ENCODE results near the gene TRMT10C. TPM values are rescaled to one million over a fixed set of nuclear protein-coding genes. Genes with fewer than 3 reads are reported as not detected.
A peak's percentile ranks its signal among the peaks of the same experiment; 100 is the strongest.

TRMT10C gene
- total and polyA plus RNA-seq, 9 of the 15 experiments (the other 6 are each of a cell fraction or from before 2014, with no cell fraction given): 48.6 to 106 (median 63.9) TPM

DNA sequence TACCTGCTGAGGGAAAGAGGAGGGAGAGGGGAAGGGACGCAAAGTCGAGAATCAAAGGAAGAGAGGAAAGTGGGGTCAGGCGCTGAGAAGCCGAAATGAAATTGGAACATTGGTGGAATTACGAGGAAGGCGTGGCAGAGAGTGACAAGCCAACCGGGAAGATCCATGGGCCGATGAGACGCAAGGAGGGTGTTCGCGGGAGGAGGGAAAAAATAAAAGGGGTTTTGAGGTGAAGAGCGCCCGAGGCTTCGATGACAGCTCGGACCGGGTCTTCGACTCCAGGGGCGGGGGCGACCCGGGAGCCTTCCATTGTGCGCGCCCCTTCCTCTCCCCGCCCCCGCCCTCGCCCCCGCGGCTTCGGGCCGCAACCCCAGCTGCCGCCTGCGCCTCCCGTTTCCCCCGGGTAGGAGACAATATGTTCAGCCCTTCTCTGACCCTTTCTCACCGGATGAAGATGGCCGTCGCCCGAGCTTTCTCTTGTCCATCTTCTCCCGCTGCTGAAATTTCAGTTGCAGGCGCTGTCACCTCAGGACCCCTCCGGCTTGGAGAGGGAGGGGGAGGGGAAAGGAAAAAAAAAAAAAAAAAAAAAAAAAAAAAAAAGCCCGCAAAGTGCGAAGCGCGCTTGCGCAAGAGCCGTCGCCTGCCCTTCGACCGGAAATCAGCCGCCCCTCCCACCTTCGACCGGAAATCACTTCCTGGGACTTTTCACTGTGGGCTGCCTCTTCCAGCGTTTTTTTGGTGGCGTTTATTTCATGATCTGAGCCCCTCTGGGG, 48.8 kb upstream of the TRMT10C start, which contains the start of gene SENP7:
Gene SENP7 (minus strand): TSS at position 567 of the 773 bp plus-strand sequence. CDS start 82 bp downstream, at position 485.
- WGBS (ENCODE audit: insufficient coverage, low coverage, missing lambda C conversion rate): 0% methylated on average over 27 of the region's 54 CpGs
- DNase-seq (ENCODE audit: extremely low read depth in 1 of 4, low spot score in 3 of 4) (peak; percentile 84 to 89 (median 88)), ATAC-seq (peak; percentile 71), FAIRE-seq (peak; percentile 81)
- BruUV-seq (replicated peaks): TSS peak; percentile 49
- Histone ChIP-seq H3K27me3 (ENCODE audit: control insufficient read depth in 2 of 2, insufficient read depth in 2 of 2, low read length in 2 of 2) (no peaks in the 10 kb centered on the region), H3K4me3 (peak within 1 kb of the TSS; percentile 76), H3K4me2 (ENCODE audit: insufficient read depth, low read length) (peak within 1 kb of the TSS; percentile 96), H4K20me1 (replicated peaks; ENCODE audit: control insufficient read depth, insufficient read depth, low read length) (no peaks in the 10 kb centered on the region), H3K4me1 (replicated peaks in 1 of 2; ENCODE audit: control insufficient read depth in 2 of 2, insufficient read depth in 2 of 2, low read length in 2 of 2) (peaks cover 0 to 17% of the 10 kb centered on the region in 2 experiments; a peak in 3 of 5 replicates), H3K9ac (ENCODE audit: insufficient read depth in 1 of 2, low read depth in 2 of 2, low read length in 2 of 2) (peak within 1 kb of the TSS; percentile 75 to 91), H3K27ac (ENCODE audit: extremely low read depth, low read depth, low read length) (peak within 1 kb of the TSS; percentile 87), H3K36me3 (ENCODE audit: control insufficient read depth, insufficient read depth, low read length) (no peaks in the 10 kb centered on the region), H2AFZ (ENCODE audit: low read depth, low read length) (peak within 1 kb of the TSS; percentile 75), H3K79me2 (ENCODE audit: control insufficient read depth, insufficient read depth, low read length) (peaks cover 46% of the 10 kb centered on the region), H3K9me1 (ENCODE audit: control insufficient read depth, insufficient read depth, low read length) (no peaks in the 10 kb centered on the region), H3K9me3 (replicated peaks; ENCODE audit: control insufficient read depth, insufficient read depth, low read depth, low read length) (no peaks in the 10 kb centered on the region)
- in situ Hi-C loops (cut with MboI): no loop called here
- intact Hi-C loops (cut with micrococcal nuclease): loop anchor here (2.0 to 10.0 kb wide), 4 partner anchors 18 to 188 kb away; partner anchors contain the start of genes IMPG2 and ZBTB11
- POLR2A ChIA-PET: interaction anchor here (0.6 to 1.3 kb wide), 5 partner anchors 8 to 382 kb away, joined by 3 to 5 read pairs (median 3); no protein-coding TSS in a partner anchor
- CTCF ChIA-PET (ENCODE audit: low intra/inter-chr PET ratio): no interaction called here
- TF ChIP-seq NEUROD1 (IDR thresholded peaks at IDR 0.05; ENCODE audit: borderline replicate concordance, low read depth, low read length, partially characterized antibody) (peak; percentile 41), DACH1 (IDR thresholded peaks at IDR 0.05; ENCODE audit: partially characterized antibody) (no peak), KLF13 (tag; IDR thresholded peaks at IDR 0.05; ENCODE audit: borderline replicate concordance, low read depth) (peak; percentile 55; the same call in 1 of the 2 replicates), XRCC4 (IDR thresholded peaks at IDR 0.05; ENCODE audit: extremely low read depth, insufficient read depth, insufficient read length) (no peak), PYGO2 (tag; IDR thresholded peaks at IDR 0.05) (no peak), PCBP1 (IDR thresholded peaks at IDR 0.05; ENCODE audit: low read depth, low read length, poor library complexity, severe bottlenecking) (no peak), ZBTB7A (IDR thresholded peaks at IDR 0.05; ENCODE audit: borderline replicate concordance, control insufficient read depth, low read depth, low read length) (peak; percentile 58; the same call in 1 of the 2 replicates), MAFG (tag; conservative IDR thresholded peaks at IDR 0.05) (no peak)
- TF ChIP-seq, protein P1, sequence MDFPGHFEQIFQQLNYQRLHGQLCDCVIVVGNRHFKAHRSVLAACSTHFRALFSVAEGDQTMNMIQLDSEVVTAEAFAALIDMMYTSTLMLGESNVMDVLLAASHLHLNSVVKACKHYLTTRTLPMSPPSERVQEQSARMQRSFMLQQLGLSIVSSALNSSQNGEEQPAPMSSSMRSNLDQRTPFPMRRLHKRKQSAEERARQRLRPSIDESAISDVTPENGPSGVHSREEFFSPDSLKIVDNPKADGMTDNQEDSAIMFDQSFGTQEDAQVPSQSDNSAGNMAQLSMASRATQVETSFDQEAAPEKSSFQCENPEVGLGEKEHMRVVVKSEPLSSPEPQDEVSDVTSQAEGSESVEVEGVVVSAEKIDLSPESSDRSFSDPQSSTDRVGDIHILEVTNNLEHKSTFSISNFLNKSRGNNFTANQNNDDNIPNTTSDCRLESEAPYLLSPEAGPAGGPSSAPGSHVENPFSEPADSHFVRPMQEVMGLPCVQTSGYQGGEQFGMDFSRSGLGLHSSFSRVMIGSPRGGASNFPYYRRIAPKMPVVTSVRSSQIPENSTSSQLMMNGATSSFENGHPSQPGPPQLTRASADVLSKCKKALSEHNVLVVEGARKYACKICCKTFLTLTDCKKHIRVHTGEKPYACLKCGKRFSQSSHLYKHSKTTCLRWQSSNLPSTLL (IDR thresholded peaks at IDR 0.05): no peak
- TF ChIP-seq, protein P2, sequence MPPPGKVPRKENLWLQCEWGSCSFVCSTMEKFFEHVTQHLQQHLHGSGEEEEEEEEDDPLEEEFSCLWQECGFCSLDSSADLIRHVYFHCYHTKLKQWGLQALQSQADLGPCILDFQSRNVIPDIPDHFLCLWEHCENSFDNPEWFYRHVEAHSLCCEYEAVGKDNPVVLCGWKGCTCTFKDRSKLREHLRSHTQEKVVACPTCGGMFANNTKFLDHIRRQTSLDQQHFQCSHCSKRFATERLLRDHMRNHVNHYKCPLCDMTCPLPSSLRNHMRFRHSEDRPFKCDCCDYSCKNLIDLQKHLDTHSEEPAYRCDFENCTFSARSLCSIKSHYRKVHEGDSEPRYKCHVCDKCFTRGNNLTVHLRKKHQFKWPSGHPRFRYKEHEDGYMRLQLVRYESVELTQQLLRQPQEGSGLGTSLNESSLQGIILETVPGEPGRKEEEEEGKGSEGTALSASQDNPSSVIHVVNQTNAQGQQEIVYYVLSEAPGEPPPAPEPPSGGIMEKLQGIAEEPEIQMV (tag; conservative IDR thresholded peaks at IDR 0.05; ENCODE audit: low read depth): no peak
- TF ChIP-seq, protein P3, sequence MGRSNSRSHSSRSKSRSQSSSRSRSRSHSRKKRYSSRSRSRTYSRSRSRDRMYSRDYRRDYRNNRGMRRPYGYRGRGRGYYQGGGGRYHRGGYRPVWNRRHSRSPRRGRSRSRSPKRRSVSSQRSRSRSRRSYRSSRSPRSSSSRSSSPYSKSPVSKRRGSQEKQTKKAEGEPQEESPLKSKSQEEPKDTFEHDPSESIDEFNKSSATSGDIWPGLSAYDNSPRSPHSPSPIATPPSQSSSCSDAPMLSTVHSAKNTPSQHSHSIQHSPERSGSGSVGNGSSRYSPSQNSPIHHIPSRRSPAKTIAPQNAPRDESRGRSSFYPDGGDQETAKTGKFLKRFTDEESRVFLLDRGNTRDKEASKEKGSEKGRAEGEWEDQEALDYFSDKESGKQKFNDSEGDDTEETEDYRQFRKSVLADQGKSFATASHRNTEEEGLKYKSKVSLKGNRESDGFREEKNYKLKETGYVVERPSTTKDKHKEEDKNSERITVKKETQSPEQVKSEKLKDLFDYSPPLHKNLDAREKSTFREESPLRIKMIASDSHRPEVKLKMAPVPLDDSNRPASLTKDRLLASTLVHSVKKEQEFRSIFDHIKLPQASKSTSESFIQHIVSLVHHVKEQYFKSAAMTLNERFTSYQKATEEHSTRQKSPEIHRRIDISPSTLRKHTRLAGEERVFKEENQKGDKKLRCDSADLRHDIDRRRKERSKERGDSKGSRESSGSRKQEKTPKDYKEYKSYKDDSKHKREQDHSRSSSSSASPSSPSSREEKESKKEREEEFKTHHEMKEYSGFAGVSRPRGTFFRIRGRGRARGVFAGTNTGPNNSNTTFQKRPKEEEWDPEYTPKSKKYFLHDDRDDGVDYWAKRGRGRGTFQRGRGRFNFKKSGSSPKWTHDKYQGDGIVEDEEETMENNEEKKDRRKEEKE (IDR thresholded peaks at IDR 0.05; ENCODE audit: borderline replicate concordance in 1 of 2, control insufficient read depth in 1 of 2, low read depth in 2 of 2, low read length in 1 of 2): no peak
- TF ChIP-seq, protein P4, sequence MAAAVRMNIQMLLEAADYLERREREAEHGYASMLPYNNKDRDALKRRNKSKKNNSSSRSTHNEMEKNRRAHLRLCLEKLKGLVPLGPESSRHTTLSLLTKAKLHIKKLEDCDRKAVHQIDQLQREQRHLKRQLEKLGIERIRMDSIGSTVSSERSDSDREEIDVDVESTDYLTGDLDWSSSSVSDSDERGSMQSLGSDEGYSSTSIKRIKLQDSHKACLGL (CRISPR knock-in tag; IDR thresholded peaks at IDR 0.05; ENCODE audit: borderline replicate concordance, poor library complexity, severe bottlenecking): no peak
